ENCODE data around the gene SHISA4.

DNA sequence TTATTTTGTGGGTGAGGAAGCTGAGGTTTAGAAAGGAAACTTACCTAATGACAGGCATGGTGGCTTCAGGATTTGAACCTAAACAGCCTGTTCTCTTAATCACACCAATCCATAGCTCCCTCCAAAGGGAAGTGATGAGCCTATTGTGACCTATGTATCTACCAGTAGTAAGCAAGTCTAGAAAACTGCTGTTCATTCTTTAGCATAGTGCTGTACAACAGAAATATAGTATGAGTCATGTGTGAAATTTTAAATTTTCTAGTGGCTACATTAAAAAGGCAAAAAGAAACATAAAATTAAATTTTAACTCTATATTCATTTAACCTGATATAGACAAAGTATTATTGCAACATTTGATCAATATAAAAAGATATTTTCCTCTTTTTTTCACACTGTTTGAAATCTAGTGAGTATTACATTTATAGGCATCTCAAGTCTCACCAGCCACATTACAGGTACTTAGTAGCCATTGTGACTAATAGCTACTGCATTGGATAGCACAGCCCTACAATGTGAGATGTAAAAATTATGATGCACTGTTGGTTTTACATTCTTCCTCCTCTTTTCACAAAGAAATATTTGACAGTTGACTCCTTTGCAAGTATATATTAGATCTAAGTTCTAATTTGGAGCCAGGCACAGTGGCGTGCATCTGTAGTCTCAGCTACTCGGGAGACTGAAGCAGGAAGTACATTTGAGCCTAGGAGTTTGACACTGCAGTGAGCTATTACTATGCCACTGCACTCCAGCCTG, 43.2 kb upstream of the SHISA4 start:
- TF ChIP-seq, protein P1, sequence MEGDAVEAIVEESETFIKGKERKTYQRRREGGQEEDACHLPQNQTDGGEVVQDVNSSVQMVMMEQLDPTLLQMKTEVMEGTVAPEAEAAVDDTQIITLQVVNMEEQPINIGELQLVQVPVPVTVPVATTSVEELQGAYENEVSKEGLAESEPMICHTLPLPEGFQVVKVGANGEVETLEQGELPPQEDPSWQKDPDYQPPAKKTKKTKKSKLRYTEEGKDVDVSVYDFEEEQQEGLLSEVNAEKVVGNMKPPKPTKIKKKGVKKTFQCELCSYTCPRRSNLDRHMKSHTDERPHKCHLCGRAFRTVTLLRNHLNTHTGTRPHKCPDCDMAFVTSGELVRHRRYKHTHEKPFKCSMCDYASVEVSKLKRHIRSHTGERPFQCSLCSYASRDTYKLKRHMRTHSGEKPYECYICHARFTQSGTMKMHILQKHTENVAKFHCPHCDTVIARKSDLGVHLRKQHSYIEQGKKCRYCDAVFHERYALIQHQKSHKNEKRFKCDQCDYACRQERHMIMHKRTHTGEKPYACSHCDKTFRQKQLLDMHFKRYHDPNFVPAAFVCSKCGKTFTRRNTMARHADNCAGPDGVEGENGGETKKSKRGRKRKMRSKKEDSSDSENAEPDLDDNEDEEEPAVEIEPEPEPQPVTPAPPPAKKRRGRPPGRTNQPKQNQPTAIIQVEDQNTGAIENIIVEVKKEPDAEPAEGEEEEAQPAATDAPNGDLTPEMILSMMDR (IDR thresholded peaks at IDR 0.05) = no peak
- no peak for TF ChIP-seq POLR2A (IDR thresholded peaks at IDR 0.05)

Data from gastroesophageal sphincter (tissue), 3 donors.